ENCODE measurements around the gene SH2D5. TPM values are rescaled to one million over a fixed set of nuclear protein-coding genes. Genes with fewer than 3 reads are reported as not detected.
A peak's percentile ranks its signal among the peaks of the same experiment; 100 is the strongest.

SH2D5 gene
- total and polyA plus RNA-seq, 12 donors: 0.15 to 6.4 (median 0.20) TPM; not detected in 8

- peaks cover 0 to 13% (median 0%) of the 10 kb centered on the region in 9 donors for H3K4me1 ChIP-seq
- H3K27me3 ChIP-seq: no peaks in the 10 kb centered on the region
- ATAC-seq (peak in 7 of 8 donors; percentile 33 to 86 (median 79)), DNase-seq (no peak)
- TF ChIP-seq CTCF (IDR thresholded peaks at IDR 0.05): no peak
- intact Hi-C loops (cut with DNase I): no loop called here
- peaks cover 0 to 100% (median 74%) of the 10 kb centered on the region in 9 donors for H3K36me3 ChIP-seq
- H3K4me3 ChIP-seq: no peak overlapping the region
- no peaks in the 10 kb centered on the region for H3K9me3 ChIP-seq
- peak overlapping the region in 2 of 10 donors; percentile 22 to 41 for H3K27ac ChIP-seq
These were observed 34.8 kb upstream of the SH2D5 start for GRCh38 chr1:20767271-20767670.

- H3K27ac ChIP-seq: no peak overlapping the region
- H3K27me3 ChIP-seq: no peaks in the 10 kb centered on the region
- H3K9me3 ChIP-seq: no peaks in the 10 kb centered on the region
- DNase-seq (no peak), ATAC-seq (no peak)
- peaks cover 0 to 13% (median 0%) of the 10 kb centered on the region in 9 donors for H3K4me1 ChIP-seq
- WGBS, 2 donors: 94 to 97% methylated on average over 3 of the region's 3 CpGs
- TF ChIP-seq CTCF (IDR thresholded peaks at IDR 0.05): no peak
- H3K4me3 ChIP-seq: no peak overlapping the region
- peaks cover 0 to 100% (median 84%) of the 10 kb centered on the region in 9 donors for H3K36me3 ChIP-seq
- intact Hi-C loops (cut with DNase I): no loop called here
These were observed 30.9 kb upstream of the SH2D5 start for GRCh38 chr1:20763417-20763816.

GRCh38 chr1:20760322-20760721 lies 27.8 kb upstream of the SH2D5 start:
- 86 to 92% methylated on average over 6 of the region's 6 CpGs for WGBS, 2 donors
- H3K36me3 ChIP-seq: peaks cover 0 to 100% (median 81%) of the 10 kb centered on the region in 9 donors
- intact Hi-C loops (cut with DNase I): no loop called here

GRCh38 chr1:20753589-20753988 lies 21.1 kb upstream of the SH2D5 start:
- ATAC-seq (no peak), DNase-seq (no peak)
- Histone ChIP-seq H3K4me1 (peaks cover 0 to 7% (median 0%) of the 10 kb centered on the region in 9 donors), H3K27ac (no peak overlapping the region), H3K27me3 (no peaks in the 10 kb centered on the region), H3K4me3 (no peak overlapping the region), H3K36me3 (peaks cover 0 to 100% (median 54%) of the 10 kb centered on the region in 9 donors), H3K9me3 (no peaks in the 10 kb centered on the region)
- 91 to 94% methylated on average over 3 of the region's 3 CpGs for WGBS, 2 donors
- no peak for TF ChIP-seq CTCF (IDR thresholded peaks at IDR 0.05)
- intact Hi-C loops (cut with DNase I): no loop called here

More at GRCh38 chr1:20760322-20760721, 27.8 kb upstream of the SH2D5 start:
- Histone ChIP-seq H3K4me3 (no peak overlapping the region), H3K27ac (no peak overlapping the region), H3K4me1 (no peaks in the 10 kb centered on the region), H3K27me3 (no peaks in the 10 kb centered on the region), H3K9me3 (no peaks in the 10 kb centered on the region)
- no peak for ATAC-seq
- no peak for TF ChIP-seq CTCF (IDR thresholded peaks at IDR 0.05)
- no peak for DNase-seq
